ENCODE data around the gene F10. TPM values are rescaled to one million over a fixed set of nuclear protein-coding genes. Genes with fewer than 3 reads are reported as not detected.

Gene F10
- total RNA-seq, 1 experiment from 2014 or later = 0.18 TPM

GRCh38 chr13:113084094-113084942 is 38.3 kb upstream of the F10 start:
- no peak overlapping the region for H3K4me3 ChIP-seq (ENCODE audit: low read depth in 2 of 2, low read length in 2 of 2)
- H3K36me3 ChIP-seq (ENCODE audit: control insufficient read depth, insufficient read depth, low read length) = no peaks in the 10 kb centered on the region
- ChIA-PET POLR2A (no interaction called here), CTCF (no interaction called here)
- DNase-seq (ENCODE audit: low read depth, low spot score) (no peak), ATAC-seq (no peak)
- H3K9me3 ChIP-seq (ENCODE audit: control insufficient read depth, insufficient read depth, low read depth, low read length) = no peaks in the 10 kb centered on the region
- in situ Hi-C loops (cut with HindIII; ENCODE audit: low pct_unique_long_range_greater_than_20kb, low sequenced_read_pairs) (no loop called here), intact Hi-C loops (cut with micrococcal nuclease; ENCODE audit: unreplicated experiment) (no loop called here)
- no peak overlapping the region for H3K27ac ChIP-seq (ENCODE audit: low read length)
- TF ChIP-seq SIN3A (IDR thresholded peaks at IDR 0.05; ENCODE audit: borderline replicate concordance, insufficient read depth, low read depth, low read length) (no peak), CTCF (IDR thresholded peaks at IDR 0.05) (no peak), POLR2AphosphoS5 (IDR thresholded peaks at IDR 0.05; ENCODE audit: low read depth, low read length) (no peak), TCF7L2 (IDR thresholded peaks at IDR 0.05; ENCODE audit: low read depth, low read length) (no peak), REST (IDR thresholded peaks at IDR 0.05; ENCODE audit: insufficient read depth in 1 of 2, low read depth in 2 of 2, low read length in 1 of 2) (no peak)
- H3K4me1 ChIP-seq (ENCODE audit: control insufficient read depth, insufficient read depth, low read length) = no peaks in the 10 kb centered on the region
- H3K27me3 ChIP-seq (ENCODE audit: control insufficient read depth, insufficient read depth, low read length) = no peaks in the 10 kb centered on the region
- no TSS peak for BruUV-seq (replicated peaks)

GRCh38 chr13:113084943-113085540 is 37.6 kb upstream of the F10 start:
- Histone ChIP-seq H3K4me1 (ENCODE audit: control insufficient read depth, insufficient read depth, low read length) (no peaks in the 10 kb centered on the region), H3K9me3 (ENCODE audit: control insufficient read depth, insufficient read depth, low read depth, low read length) (no peaks in the 10 kb centered on the region), H3K4me3 (ENCODE audit: low read depth in 2 of 2, low read length in 2 of 2) (no peak overlapping the region), H3K27me3 (ENCODE audit: control insufficient read depth, insufficient read depth, low read length) (no peaks in the 10 kb centered on the region), H3K27ac (ENCODE audit: low read length) (no peak overlapping the region), H3K36me3 (ENCODE audit: control insufficient read depth, insufficient read depth, low read length) (no peaks in the 10 kb centered on the region)
- DNase-seq (ENCODE audit: low read depth, low spot score) (no peak), ATAC-seq (no peak)
- no TSS peak for BruUV-seq (replicated peaks)
- ChIA-PET POLR2A (no interaction called here), CTCF (no interaction called here)
- intact Hi-C loops (cut with micrococcal nuclease; ENCODE audit: unreplicated experiment) (no loop called here), in situ Hi-C loops (cut with HindIII; ENCODE audit: low pct_unique_long_range_greater_than_20kb, low sequenced_read_pairs) (no loop called here)
- no peak for TF ChIP-seq POLR2AphosphoS5 (IDR thresholded peaks at IDR 0.05; ENCODE audit: low read depth, low read length)
- TF ChIP-seq TCF7L2 (IDR thresholded peaks at IDR 0.05; ENCODE audit: low read depth, low read length) = no peak
- TF ChIP-seq CTCF (IDR thresholded peaks at IDR 0.05) = no peak
- TF ChIP-seq SIN3A (IDR thresholded peaks at IDR 0.05; ENCODE audit: borderline replicate concordance, insufficient read depth, low read depth, low read length) = no peak
- TF ChIP-seq REST (IDR thresholded peaks at IDR 0.05; ENCODE audit: insufficient read depth in 1 of 2, low read depth in 2 of 2, low read length in 1 of 2) = no peak

All from Panc1 (cell line).